Glutamatergic neuron (in vitro differentiated cells): Measurements from ENCODE around the gene KDM2B. TPM values are rescaled to one million over a fixed set of nuclear protein-coding genes. Genes with fewer than 3 reads are reported as not detected.
A peak's percentile ranks its signal among the peaks of the same experiment; 100 is the strongest.

ENCODE experiments used
- DNase-seq: peaks from one replicate; pipeline ENCODE4 v3.0.0; 2022
- H3K27ac Mint-ChIP-seq: one replicate; pipeline ENCODE4 v1.8.0; 2020; ENCODE audit warnings: mild to moderate bottlenecking, mixed read lengths, inconsistent platforms; ENCODE audit not compliant: unreplicated experiment
- H3K27me3 Mint-ChIP-seq: one replicate; pipeline ENCODE4 v1.8.0; 2020; ENCODE audit warnings: mild to moderate bottlenecking, moderate library complexity, mixed read lengths, inconsistent platforms; ENCODE audit not compliant: unreplicated experiment
- H3K36me3 Mint-ChIP-seq: one replicate; pipeline ENCODE4 v1.8.0; 2020; ENCODE audit warnings: mild to moderate bottlenecking, mixed read lengths, inconsistent platforms; ENCODE audit not compliant: unreplicated experiment
- H3K4me1 Mint-ChIP-seq: one replicate; pipeline ENCODE4 v1.8.0; 2020; ENCODE audit warnings: mild to moderate bottlenecking, low read depth, mixed read lengths, inconsistent platforms; ENCODE audit not compliant: unreplicated experiment
- H3K4me3 Mint-ChIP-seq: one replicate; pipeline ENCODE4 v1.8.0; 2020; ENCODE audit warnings: mild to moderate bottlenecking, mixed read lengths, inconsistent platforms; ENCODE audit not compliant: unreplicated experiment
- H3K9me3 Mint-ChIP-seq: one replicate; pipeline ENCODE4 v1.8.0; 2020; ENCODE audit warnings: mild to moderate bottlenecking, moderate library complexity, mixed read lengths, inconsistent platforms; ENCODE audit not compliant: unreplicated experiment
- total RNA-seq: library from RNA; stranded (reverse); fragmentation: NEBNext Ultra II Directional; extraction: Animal tissue kit (Norgen Biotek cat#: 25700); gene quantifications from one replicate; pipeline ENCODE4 v1.2.1, GENCODE V29; 2021; ENCODE audit not compliant: unreplicated experiment
- TF ChIP-seq, protein P1 (sequence below): fragments of 200-600 bp; sonication (generic); IDR thresholded peaks from one replicate; pipeline ENCODE4 v1.5.0; 2021; ENCODE audit not compliant: partially characterized antibody, unreplicated experiment

KDM2B gene
- total RNA-seq, 1 donor from 2014 or later: 64.3 TPM

DNA sequence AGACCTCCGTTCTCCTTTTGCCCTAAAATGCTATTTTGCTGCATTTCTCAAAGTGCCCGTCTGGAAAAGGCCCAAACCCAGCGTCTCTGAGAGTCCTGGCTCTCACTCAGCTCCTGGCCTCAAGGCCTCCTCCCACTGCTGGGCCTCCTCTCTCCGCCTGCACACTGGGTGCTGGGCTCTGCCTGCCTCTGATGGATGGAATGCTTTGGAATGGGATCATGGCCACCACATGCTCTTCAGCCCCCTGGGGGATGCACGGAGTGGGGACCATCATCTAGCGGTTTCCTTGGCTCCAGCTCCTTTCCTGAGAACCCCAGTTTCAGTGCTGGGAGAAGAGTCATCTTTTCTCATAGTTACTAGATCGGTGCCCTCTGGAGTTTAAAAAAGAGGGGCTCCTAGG, 65.2 kb downstream of the KDM2B start:
- TF ChIP-seq, protein P1, sequence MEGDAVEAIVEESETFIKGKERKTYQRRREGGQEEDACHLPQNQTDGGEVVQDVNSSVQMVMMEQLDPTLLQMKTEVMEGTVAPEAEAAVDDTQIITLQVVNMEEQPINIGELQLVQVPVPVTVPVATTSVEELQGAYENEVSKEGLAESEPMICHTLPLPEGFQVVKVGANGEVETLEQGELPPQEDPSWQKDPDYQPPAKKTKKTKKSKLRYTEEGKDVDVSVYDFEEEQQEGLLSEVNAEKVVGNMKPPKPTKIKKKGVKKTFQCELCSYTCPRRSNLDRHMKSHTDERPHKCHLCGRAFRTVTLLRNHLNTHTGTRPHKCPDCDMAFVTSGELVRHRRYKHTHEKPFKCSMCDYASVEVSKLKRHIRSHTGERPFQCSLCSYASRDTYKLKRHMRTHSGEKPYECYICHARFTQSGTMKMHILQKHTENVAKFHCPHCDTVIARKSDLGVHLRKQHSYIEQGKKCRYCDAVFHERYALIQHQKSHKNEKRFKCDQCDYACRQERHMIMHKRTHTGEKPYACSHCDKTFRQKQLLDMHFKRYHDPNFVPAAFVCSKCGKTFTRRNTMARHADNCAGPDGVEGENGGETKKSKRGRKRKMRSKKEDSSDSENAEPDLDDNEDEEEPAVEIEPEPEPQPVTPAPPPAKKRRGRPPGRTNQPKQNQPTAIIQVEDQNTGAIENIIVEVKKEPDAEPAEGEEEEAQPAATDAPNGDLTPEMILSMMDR: no peak
- Mint-ChIP-seq H3K9me3 (no peaks in the 10 kb centered on the region), H3K4me1 (peaks cover 14% of the 10 kb centered on the region), H3K4me3 (no peak overlapping the region), H3K36me3 (no peaks in the 10 kb centered on the region), H3K27ac (no peak overlapping the region), H3K27me3 (no peaks in the 10 kb centered on the region)
- DNase-seq: no peak

DNA sequence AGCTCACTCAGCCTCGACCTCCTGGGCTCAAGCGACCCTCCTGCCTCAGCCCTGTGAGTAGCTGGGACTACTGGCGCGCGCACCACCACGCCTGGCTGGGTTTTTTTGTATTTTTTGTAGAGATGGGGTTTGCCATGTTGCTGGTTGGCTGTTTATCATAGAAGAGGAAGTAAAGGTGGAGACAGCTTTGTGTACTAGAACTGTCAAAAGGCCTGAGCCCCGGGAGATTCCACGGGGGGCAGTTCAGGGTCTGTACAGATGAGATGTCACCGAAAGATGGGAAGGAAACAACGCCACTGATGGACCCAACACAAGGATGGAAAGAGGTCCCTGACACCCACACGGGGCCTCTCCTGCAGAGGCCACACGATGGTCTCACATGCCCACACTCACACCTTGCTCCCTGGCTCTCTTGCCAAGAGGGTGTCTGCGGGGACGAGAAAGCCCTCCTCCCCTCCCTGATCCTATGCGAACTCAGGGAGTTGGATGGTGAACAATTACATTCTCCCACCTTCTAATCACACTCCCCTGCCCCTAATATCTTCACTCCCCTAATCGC, 66.6 kb downstream of the KDM2B start:
- peaks cover 13% of the 10 kb centered on the region for H3K4me1 Mint-ChIP-seq
- no peak overlapping the region for H3K27ac Mint-ChIP-seq
- TF ChIP-seq, protein P1: no peak
- no peak for DNase-seq
- no peaks in the 10 kb centered on the region for H3K9me3 Mint-ChIP-seq
- peaks cover 2% of the 10 kb centered on the region for H3K27me3 Mint-ChIP-seq
- no peaks in the 10 kb centered on the region for H3K36me3 Mint-ChIP-seq
- no peak overlapping the region for H3K4me3 Mint-ChIP-seq

DNA sequence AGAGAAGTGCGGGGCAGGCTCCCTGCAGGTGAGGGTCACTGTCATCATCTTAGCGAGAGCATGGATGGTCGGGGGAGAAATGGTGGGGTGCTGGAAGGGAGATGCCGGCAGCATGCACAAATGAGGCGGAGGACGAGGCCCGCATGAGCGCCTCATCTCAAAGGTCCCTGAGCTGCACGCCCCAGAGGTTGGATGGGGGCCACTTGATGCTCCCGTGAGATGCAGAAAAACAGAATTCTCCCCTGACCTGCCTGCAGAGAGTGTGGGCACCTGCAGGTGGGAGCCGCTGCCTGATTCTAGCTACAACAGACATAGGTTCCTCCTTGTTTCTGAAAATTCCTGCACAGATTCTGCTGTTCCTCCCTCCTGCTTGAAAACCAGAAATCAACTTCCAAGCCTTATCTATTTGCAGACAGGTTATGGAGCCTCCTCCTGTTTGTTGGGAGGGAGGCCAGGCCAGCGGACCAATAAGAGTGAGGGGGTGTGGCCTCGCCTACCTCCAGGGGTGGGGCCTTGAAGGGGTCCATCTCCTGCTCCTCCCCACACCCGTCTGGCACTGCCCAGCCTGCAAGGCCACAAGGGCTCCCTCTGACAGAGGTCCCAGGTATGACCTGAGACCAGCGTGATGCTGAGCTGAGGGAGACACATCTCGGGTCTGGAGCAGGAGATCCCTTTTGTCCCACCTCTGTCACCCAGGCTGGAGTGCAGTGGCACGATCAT, 67.2 kb downstream of the KDM2B start:
- Mint-ChIP-seq H3K27ac (no peak overlapping the region), H3K4me1 (peaks cover 13% of the 10 kb centered on the region), H3K36me3 (no peaks in the 10 kb centered on the region), H3K4me3 (peak overlapping the region; percentile 18), H3K27me3 (peaks cover 2% of the 10 kb centered on the region), H3K9me3 (no peaks in the 10 kb centered on the region)
- peak; percentile 23 for DNase-seq
- TF ChIP-seq, protein P1: no peak

DNA sequence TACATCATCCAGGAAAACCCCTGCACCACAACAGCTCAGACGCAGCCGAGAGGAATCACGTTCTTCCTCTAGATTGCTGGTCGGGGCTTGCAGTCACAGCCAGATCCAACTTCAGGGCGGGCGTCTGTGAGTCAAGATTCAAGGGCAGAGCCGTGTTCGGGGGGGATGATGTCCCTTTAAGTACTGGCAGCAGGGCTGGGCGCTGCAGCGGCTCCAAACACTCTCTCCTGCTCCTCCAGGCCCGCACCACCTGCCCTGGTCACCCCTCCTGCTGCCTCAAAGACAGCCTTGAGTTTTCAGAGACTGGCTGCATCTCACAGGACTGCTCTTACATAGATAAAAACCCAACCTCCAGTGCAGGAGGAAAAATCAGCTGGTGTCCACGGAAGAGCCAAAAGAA, 68.3 kb downstream of the KDM2B start:
- peak; percentile 28 for DNase-seq
- TF ChIP-seq, protein P1: no peak
- Mint-ChIP-seq H3K27ac (no peak overlapping the region), H3K4me3 (no peak overlapping the region), H3K27me3 (peaks cover 2% of the 10 kb centered on the region), H3K9me3 (no peaks in the 10 kb centered on the region), H3K36me3 (no peaks in the 10 kb centered on the region), H3K4me1 (peaks cover 13% of the 10 kb centered on the region)

DNA sequence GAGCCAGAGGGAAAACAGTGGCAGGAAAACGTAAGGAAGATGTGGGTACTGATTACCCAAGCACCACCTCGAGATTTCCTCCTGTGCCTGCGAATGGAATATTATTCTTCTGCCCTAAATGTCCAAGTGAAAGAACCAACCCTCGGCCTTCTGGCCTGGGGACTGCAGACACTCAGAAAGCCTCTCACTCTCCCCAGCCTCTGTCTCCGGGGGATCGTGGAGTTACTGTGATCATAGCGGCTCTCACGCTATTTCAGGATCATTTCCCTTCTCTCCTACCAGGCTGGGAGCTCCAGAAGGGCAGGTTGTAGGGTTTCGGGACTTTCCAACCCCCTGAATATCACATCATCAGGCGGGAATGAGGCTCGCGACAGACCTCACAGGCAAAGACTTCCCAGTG, 68.9 kb downstream of the KDM2B start:
- H3K4me1 Mint-ChIP-seq: peaks cover 13% of the 10 kb centered on the region
- peak overlapping the region; percentile 6 for H3K4me3 Mint-ChIP-seq
- peak overlapping the region; percentile 4 for H3K27ac Mint-ChIP-seq
- H3K36me3 Mint-ChIP-seq: no peaks in the 10 kb centered on the region
- TF ChIP-seq, protein P1: no peak
- H3K27me3 Mint-ChIP-seq: peaks cover 2% of the 10 kb centered on the region
- DNase-seq: peak; percentile 72
- no peaks in the 10 kb centered on the region for H3K9me3 Mint-ChIP-seq
